Measurements from ENCODE around the gene STX3.

Gene STX3

DNA sequence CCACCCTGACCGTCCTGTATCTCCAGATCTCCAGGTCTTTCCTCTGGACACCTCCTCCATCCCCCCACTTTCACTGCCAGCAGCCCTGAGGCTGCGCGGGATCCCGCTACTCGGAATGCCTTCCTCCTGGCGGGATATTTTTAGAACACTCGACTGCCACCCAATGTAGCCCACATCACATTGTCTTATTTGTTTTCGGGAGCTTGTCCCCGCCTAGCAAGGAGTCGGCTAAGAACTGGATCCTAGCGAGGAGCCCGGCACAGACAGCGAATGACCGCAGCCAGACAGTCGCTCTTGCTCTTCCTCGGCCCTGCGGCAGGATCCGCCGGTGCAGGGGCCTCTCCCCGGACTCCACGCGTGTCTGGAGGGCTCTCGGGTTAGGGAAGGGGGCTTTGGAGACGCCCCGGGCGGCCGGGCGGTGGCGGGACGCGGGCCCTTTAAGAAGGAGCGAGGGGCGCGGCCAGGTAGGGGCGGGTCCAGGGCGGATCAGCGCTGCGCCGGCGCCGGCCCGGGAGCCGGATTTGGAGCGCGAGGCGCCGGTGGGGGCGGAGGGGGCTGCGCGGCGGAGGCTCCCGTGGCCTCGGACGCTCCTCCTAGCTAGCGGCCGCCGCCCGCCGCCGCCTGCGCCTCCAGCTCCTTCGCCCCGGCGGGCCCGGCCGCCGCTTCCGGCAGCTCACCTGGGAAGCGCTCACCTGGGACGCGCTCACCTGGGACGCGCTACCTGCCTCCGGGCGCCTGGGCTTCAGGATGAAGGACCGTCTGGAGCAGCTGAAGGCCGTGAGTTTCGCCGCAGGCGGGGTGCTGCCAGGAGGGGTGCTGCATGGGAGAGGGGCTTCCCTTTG, at the start of gene STX3:
Gene STX3 (plus strand): TSS at position 518 of the 842 bp plus-strand sequence. CDS start 230 bp downstream, at position 748.
- DNase-seq (ENCODE audit: low read depth): peak; percentile 44

GRCh38 chr11:59706518-59707285, 48.5 kb upstream of the STX3 start:
- DNase-seq (ENCODE audit: low read depth): no peak

DNA sequence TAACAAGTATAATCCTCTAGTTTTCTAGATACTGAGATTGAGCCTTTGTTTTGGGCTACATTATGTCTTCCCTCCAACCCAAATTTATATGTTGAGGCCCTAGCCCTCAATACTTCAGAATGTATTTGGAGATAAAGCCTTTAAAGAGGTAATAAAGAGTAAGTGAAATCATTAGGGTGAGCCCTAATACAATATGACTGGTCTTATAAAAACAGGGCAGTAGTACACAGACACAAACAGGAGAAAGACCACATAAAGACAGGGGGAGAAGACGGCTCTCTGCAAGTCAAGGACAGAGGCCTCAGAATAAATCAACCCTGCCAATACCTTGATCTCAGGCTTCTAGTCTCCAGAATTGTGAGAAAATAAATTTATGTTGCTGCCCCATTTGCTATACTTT, 47.8 kb upstream of the STX3 start:
- DNase-seq (ENCODE audit: low read depth): no peak

- DNase-seq (ENCODE audit: low read depth): no peak
These were observed 46.6 kb upstream of the STX3 start for GRCh38 chr11:59708537-59708936.

GRCh38 chr11:59710136-59710847, 44.9 kb upstream of the STX3 start:
- DNase-seq (ENCODE audit: low read depth): no peak

GRCh38 chr11:59713745-59714144, 41.4 kb upstream of the STX3 start, which contains the start of gene OR10V1:
TSS of gene OR10V1 (minus strand) at chr11:59713845. CDS start at chr11:59713845, 0 bp downstream.
- DNase-seq (ENCODE audit: low read depth): no peak

DNA sequence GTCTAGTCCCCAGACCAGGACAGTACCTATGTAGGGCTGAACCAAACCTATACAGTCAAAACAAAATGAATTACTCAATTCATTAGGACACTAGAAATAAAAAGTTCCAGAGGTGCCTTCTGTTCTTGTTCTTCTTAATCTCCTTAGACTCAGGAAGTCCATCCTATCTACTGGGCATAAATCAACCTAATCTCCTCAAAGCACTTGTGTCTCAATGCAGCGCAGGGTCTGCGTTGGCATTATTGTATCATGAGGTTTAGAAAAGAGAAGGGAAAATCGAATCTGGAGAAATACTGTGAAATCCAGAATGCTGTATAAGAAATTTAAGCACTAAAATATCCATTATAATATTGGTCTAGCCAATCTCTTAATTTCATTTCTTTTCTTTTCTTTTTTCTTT, 39.1 kb upstream of the STX3 start:
- no peak for DNase-seq (ENCODE audit: low read depth)

DNA sequence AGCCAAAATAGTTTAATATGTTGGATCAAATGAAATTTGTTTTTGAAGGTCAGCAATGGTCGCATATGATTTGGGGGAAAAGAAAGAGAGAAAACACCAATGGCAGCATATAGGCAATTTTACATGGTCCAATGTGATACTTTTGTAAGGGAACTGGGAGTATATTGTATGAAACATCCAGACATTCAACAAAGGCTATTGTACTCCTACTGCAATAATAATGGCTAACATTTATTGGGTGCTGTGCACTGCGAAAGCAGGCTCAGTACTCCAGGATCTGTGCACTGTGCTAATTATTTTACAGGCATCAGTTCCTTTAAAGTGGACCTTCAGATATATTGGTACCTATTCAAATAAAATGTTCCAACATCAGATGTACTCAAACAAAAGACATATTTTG, 35.6 kb upstream of the STX3 start:
- DNase-seq (ENCODE audit: low read depth): no peak

GRCh38 chr11:59724066-59724465, 31.1 kb upstream of the STX3 start:
- DNase-seq (ENCODE audit: low read depth): no peak

GRCh38 chr11:59727426-59727825, 27.8 kb upstream of the STX3 start:
- no peak for DNase-seq (ENCODE audit: low read depth)

GRCh38 chr11:59728154-59728553, 27.0 kb upstream of the STX3 start:
- DNase-seq (ENCODE audit: low read depth): no peak

DNA sequence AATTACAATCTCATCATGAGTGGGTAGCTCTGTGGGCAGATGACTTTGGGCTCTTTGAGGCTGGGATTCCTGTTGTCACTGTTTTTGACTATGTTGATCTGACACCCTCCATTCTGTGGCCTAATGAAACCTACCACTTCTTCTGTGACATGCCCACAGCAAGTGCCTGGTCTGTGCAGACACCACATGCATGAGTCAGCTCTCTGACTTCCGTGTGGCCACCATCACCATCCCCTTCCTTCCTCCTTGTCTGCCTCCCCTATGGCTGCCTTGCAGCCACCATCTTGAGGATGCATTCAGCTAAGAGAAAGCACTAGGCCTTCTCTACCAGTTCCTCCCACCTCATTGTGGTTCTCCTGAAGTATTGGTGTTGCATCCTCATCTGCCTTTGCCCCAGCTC, 26.3 kb upstream of the STX3 start:
- no peak for DNase-seq (ENCODE audit: low read depth)

DNA sequence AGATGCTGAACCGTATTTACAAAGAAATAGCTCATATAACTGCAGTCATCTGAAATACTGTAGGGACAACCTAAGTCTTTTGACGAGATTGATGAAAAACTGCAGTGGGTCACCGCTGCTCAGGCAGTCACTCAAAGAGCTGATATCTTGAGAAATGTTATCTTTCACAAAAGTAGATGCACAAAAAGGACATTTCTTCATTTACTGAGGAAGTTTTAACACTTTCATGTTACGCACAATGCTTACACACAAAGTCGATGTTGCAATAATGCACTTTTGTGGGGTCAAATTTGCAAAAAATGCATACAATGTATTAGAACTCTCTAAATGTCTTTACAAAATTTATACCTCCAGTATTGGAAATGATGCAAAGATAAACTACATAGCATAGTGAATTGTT, 25.3 kb upstream of the STX3 start:
- no peak for DNase-seq (ENCODE audit: low read depth)

DNA sequence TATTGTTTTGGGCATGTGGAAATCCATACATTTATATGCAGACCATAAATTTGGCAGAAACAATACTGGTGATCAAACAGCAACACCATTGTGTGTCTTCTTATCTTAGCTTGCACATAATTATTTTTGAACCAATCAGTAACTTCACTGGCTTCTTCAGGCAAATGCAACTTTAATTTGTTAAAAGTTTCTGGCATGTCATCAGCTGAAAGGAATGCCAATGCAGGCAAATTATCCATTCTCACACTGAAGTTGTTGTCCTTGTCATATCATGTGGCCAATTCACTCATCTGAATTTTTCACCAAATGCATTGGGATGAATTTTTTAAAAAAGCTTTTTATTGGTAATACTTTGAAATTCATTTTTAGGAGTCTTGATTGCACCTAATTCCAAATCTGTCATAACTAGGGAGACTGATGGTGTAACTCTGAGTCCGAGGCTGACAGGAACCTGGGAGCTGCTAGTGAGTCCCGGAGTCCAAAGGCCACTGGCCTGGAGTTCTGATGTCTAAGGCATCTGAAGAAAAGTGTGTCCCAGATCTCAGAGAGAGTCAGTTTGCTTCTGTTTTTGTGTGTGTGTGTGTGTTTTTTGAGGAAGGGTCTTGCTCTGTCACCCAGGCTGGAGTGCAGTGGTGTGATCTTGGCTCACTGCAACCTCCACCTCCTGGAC, 24.1 kb upstream of the STX3 start:
- no peak for DNase-seq (ENCODE audit: low read depth)

GRCh38 chr11:59746111-59746510, 9.1 kb upstream of the STX3 start:
- DNase-seq (ENCODE audit: low read depth): no peak

- peak; percentile 77 for DNase-seq (ENCODE audit: low read depth)
These were observed 1.3 kb upstream of the STX3 start for GRCh38 chr11:59753650-59754493.

DNA sequence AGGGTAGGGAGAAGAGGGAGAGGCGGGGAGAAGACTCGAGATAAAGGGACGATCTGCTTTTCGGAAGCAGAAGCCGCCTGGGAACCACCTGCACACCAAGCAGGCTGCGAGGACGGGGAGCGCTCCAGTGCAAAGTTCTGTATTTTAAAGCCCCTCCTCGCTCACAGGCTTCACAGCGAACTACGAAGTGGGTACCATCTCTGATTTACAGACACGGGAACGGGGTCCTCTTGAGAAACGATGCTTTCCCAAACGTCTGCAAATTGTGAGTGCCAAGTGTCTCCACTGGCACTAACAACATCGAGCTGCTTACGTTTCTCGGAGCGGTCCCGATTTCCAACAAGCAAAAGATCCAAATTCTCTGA, 700 bp upstream of the STX3 start:
- DNase-seq (ENCODE audit: low read depth): no peak

- DNase-seq (ENCODE audit: low read depth): peak; percentile 32
These were observed 753 bp downstream of the STX3 start for GRCh38 chr11:59755701-59756557.

DNA sequence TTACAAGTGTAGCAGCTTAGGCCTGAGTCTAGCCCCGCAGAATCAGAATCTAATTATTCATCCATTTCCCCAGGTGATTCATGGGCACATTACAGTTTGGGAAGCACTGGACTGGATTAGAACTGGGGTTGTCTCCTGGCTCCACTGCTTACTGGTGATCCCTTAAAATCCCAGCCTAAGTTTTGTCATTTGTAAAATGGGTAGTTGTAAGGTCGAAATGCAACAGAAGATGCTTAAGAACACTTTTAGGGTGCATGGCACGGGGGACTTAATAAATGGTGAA, 1.3 kb downstream of the STX3 start:
- no peak for DNase-seq (ENCODE audit: low read depth)

DNA sequence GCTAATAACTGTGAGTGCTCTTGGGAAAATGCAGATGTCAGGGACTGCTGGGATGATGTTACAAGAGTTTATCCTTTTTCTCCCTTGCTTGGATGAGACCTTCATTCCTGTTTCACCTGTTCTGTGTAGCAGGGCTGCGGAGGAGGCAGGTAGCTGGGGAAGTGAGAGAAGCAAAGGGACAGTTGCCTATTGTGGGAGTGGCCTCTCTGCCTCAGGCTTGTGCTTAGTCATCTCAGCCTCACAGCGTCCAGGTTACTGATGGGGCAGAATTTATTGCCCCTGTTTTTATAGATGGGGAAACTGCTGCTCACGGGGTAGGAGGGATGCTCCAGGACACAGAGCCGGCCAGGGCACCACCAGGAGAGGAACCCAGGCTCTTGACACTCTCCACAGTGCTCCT, 1.7 kb downstream of the STX3 start:
- DNase-seq (ENCODE audit: low read depth): no peak

All from stimulated activated CD8-positive, alpha-beta memory T cell treated with anti-CD3 and anti-CD28 coated beads, Interleukin-12 subunit alpha, Interleukin-12 subunit beta, amount 100 ng/mL, for 1 hour (primary cell).